ENCODE results near the gene HNRNPH1.
A peak's percentile ranks its signal among the peaks of the same experiment; 100 is the strongest.
"Not testable (repeated sequence)": the region's sequence is repeated elsewhere in the genome, so short reads cannot be mapped to it uniquely, and the experiment has no call there.

HNRNPH1 gene

GRCh38 chr5:179623003-179623905 lies at the start of gene HNRNPH1:
Gene HNRNPH1 (minus strand): TSS chr5:179623671. CDS start chr5:179623133, 538 bp downstream.
- no peak for TF ChIP-seq CTCF (IDR thresholded peaks at IDR 0.05; ENCODE audit: extremely low read depth, insufficient read depth, missing control alignments)
- in situ Hi-C loops (cut with MboI; ENCODE audit: low pct_unique_long_range_greater_than_20kb, low sequenced_read_pairs, unreplicated experiment), result no loop called here
- peak; percentile 100 for DNase-seq (ENCODE audit: low spot score)

GRCh38 chr5:179668391-179668790 lies 44.9 kb upstream of the HNRNPH1 start:
- in situ Hi-C loops (cut with MboI; ENCODE audit: low pct_unique_long_range_greater_than_20kb, low sequenced_read_pairs, unreplicated experiment), result no loop called here
- peak; percentile 50 for DNase-seq (ENCODE audit: low spot score)
- peak; percentile 86 for TF ChIP-seq CTCF (IDR thresholded peaks at IDR 0.05; ENCODE audit: extremely low read depth, insufficient read depth, missing control alignments)

GRCh38 chr5:179661647-179662046 lies 38.2 kb upstream of the HNRNPH1 start:
- in situ Hi-C loops (cut with MboI; ENCODE audit: low pct_unique_long_range_greater_than_20kb, low sequenced_read_pairs, unreplicated experiment); DNase-seq (ENCODE audit: low spot score): not testable (repeated sequence)

- in situ Hi-C loops (cut with MboI; ENCODE audit: low pct_unique_long_range_greater_than_20kb, low sequenced_read_pairs, unreplicated experiment); DNase-seq (ENCODE audit: low spot score): not testable (repeated sequence)
These were observed 34.8 kb upstream of the HNRNPH1 start for GRCh38 chr5:179658179-179658856.

- DNase-seq (ENCODE audit: low spot score); in situ Hi-C loops (cut with MboI; ENCODE audit: low pct_unique_long_range_greater_than_20kb, low sequenced_read_pairs, unreplicated experiment): not testable (repeated sequence)
These were observed 34.1 kb upstream of the HNRNPH1 start for GRCh38 chr5:179657302-179658178.

- in situ Hi-C loops (cut with MboI; ENCODE audit: low pct_unique_long_range_greater_than_20kb, low sequenced_read_pairs, unreplicated experiment); DNase-seq (ENCODE audit: low spot score): not testable (repeated sequence)
These were observed 29.7 kb upstream of the HNRNPH1 start for GRCh38 chr5:179653135-179653534.

- DNase-seq (ENCODE audit: low spot score); in situ Hi-C loops (cut with MboI; ENCODE audit: low pct_unique_long_range_greater_than_20kb, low sequenced_read_pairs, unreplicated experiment): not testable (repeated sequence)
These were observed 26.8 kb upstream of the HNRNPH1 start for GRCh38 chr5:179650245-179650644.

GRCh38 chr5:179649166-179649703 lies 25.8 kb upstream of the HNRNPH1 start:
- DNase-seq (ENCODE audit: low spot score); in situ Hi-C loops (cut with MboI; ENCODE audit: low pct_unique_long_range_greater_than_20kb, low sequenced_read_pairs, unreplicated experiment): not testable (repeated sequence)

GRCh38 chr5:179648410-179648809 lies 24.9 kb upstream of the HNRNPH1 start:
- no peak for TF ChIP-seq CTCF (IDR thresholded peaks at IDR 0.05; ENCODE audit: extremely low read depth, insufficient read depth, missing control alignments)

GRCh38 chr5:179644766-179645165 lies 21.3 kb upstream of the HNRNPH1 start:
- in situ Hi-C loops (cut with MboI; ENCODE audit: low pct_unique_long_range_greater_than_20kb, low sequenced_read_pairs, unreplicated experiment); DNase-seq (ENCODE audit: low spot score): not testable (repeated sequence)

More at GRCh38 chr5:179648410-179648809, 24.9 kb upstream of the HNRNPH1 start:
- in situ Hi-C loops (cut with MboI; ENCODE audit: low pct_unique_long_range_greater_than_20kb, low sequenced_read_pairs, unreplicated experiment), result no loop called here
- DNase-seq (ENCODE audit: low spot score), result no peak

GRCh38 chr5:179643141-179643920 lies 19.9 kb upstream of the HNRNPH1 start:
- in situ Hi-C loops (cut with MboI; ENCODE audit: low pct_unique_long_range_greater_than_20kb, low sequenced_read_pairs, unreplicated experiment), result not testable (repeated sequence)

GRCh38 chr5:179642626-179643025 lies 19.2 kb upstream of the HNRNPH1 start:
- DNase-seq (ENCODE audit: low spot score); in situ Hi-C loops (cut with MboI; ENCODE audit: low pct_unique_long_range_greater_than_20kb, low sequenced_read_pairs, unreplicated experiment): not testable (repeated sequence)

More at GRCh38 chr5:179643141-179643920, 19.9 kb upstream of the HNRNPH1 start:
- not testable (repeated sequence) for DNase-seq (ENCODE audit: low spot score)
